HCT116 (cell line): Measurements from ENCODE around the gene CETP. TPM values are rescaled to one million over a fixed set of nuclear protein-coding genes. Genes with fewer than 3 reads are reported as not detected.
A peak's percentile ranks its signal among the peaks of the same experiment; 100 is the strongest.

Experiments
- ATAC-seq: fragments of 200-7000 bp; cut with Tn5 transposase; 2 replicates; pipeline ENCODE4 v1.9.1; 2020; ENCODE audit warnings: mild to moderate bottlenecking, moderate library complexity
- BruUV-seq: library from RNA; stranded (reverse); fragments of 400-500 nt; replicated peaks from 2 replicates; lab custom pipeline; 2021; lab: Mats Ljungman, UMichigan
- CTCF ChIA-PET: fragments of 300-600 bp; sonication (Branson Sonifier 250); formaldehyde crosslinking; loops from one replicate; lab custom pipeline; 2021; ENCODE audit warnings: antibody characterized with exemption; lab: Charles Lee
- POLR2A ChIA-PET: fragments of 300-600, 350-600 bp; sonication (Branson Sonifier 250); formaldehyde crosslinking; loops from one replicate; lab custom pipeline; 2021; ENCODE audit warnings: antibody characterized with exemption; lab: Charles Lee
- RAD21 ChIA-PET, 2 experiments: fragments of 300-600 bp; sonication (Branson Sonifier 250); formaldehyde crosslinking; loops; one replicate each; lab custom pipeline; 2023; ENCODE audit warnings: low total read pairs in 2 of 2; ENCODE audit not compliant: uncharacterized antibody in 2 of 2, unreplicated experiment in 2 of 2, low non-redundant PET in 1 of 2; lab: Charles Lee
- DNase-seq: peaks from one replicate; pipeline ENCODE4 v3.0.0-alpha.2; 2010; ENCODE audit warnings: low read depth, low spot score
- H2AFZ ChIP-seq: fragments of 200-600 bp; shearing (Covaris generic), sonication (generic); 2 replicates; pipeline ENCODE4 v1.6.1; 2017; ENCODE audit warnings: low read depth, mixed run types, mixed read lengths, antibody characterized with exemption, low read length; ENCODE audit not compliant: poor library complexity, severe bottlenecking
- H3K27ac ChIP-seq: 2 replicates; pipeline ENCODE4 v1.5.1; 2012; ENCODE audit warnings: low read depth, low read length
- H3K27me3 ChIP-seq: fragments of 200-600 bp; sonication (generic); 2 replicates; pipeline ENCODE4 v1.6.1; 2016; ENCODE audit warnings: mixed run types, low read length, mixed read lengths; ENCODE audit not compliant: insufficient read depth
- H3K36me3 ChIP-seq, 2 experiments: fragments of 200-500 bp in 1 of 2; fragments of 200-600 bp in 1 of 2; sonication (Bioruptor generic) in 1 of 2; sonication (generic) in 1 of 2; 2 replicates each; pipeline versions ENCODE4 v1.5.1 to v1.6.1; 2014 to 2016; ENCODE audit warnings: low read length in 2 of 2, inconsistent platforms in 1 of 2, mixed read lengths in 1 of 2, mixed run types in 1 of 2; ENCODE audit not compliant: insufficient read depth in 2 of 2, control insufficient read depth in 1 of 2
- H3K4me1 ChIP-seq, 2 experiments: fragments of 200-600 bp in 1 of 2; sonication (generic) in 1 of 2; 2 replicates each; pipeline versions ENCODE4 v1.5.1 to v1.6.1; 2012 to 2017; ENCODE audit warnings: low read length in 2 of 2, inconsistent platforms in 1 of 2, mild to moderate bottlenecking in 1 of 2, mixed read lengths in 1 of 2, mixed run types in 1 of 2, moderate library complexity in 1 of 2; ENCODE audit not compliant: insufficient read depth in 2 of 2, control insufficient read depth in 1 of 2
- H3K4me2 ChIP-seq: fragments of 200-600 bp; sonication (generic); 2 replicates; pipeline ENCODE4 v1.6.1; 2017; ENCODE audit warnings: mixed run types, low read length, mixed read lengths
- H3K4me3 ChIP-seq, 2 experiments: fragments of 200-600 bp in 1 of 2; sonication (generic) in 1 of 2; replicated peaks in 1 of 2; 2 replicates each; pipeline ENCODE4 v1.5.1; 2011 to 2016; ENCODE audit warnings: low read length in 2 of 2, control low read depth in 1 of 2, low read depth in 1 of 2, mild to moderate bottlenecking in 1 of 2, mixed read lengths in 1 of 2, mixed run types in 1 of 2
- H3K79me2 ChIP-seq: fragments of 200-600 bp; sonication (generic); 2 replicates; pipeline ENCODE4 v1.6.1; 2017; ENCODE audit warnings: mild to moderate bottlenecking, mixed run types, low read length, moderate library complexity, mixed read lengths; ENCODE audit not compliant: insufficient read depth
- H3K9ac ChIP-seq: fragments of 200-600 bp; sonication (generic); 2 replicates; pipeline ENCODE4 v1.6.1; 2016; ENCODE audit warnings: low read length, mixed read lengths
- H3K9me2 ChIP-seq: fragments of 200-600 bp; sonication (generic), shearing (Covaris generic); 2 replicates; pipeline ENCODE4 v1.6.1; 2017; ENCODE audit warnings: mixed run types, mild to moderate bottlenecking, moderate library complexity; ENCODE audit not compliant: insufficient read depth
- H3K9me3 ChIP-seq, 2 experiments: fragments of 200-500 bp in 1 of 2; fragments of 200-600 bp in 1 of 2; sonication (Bioruptor generic) in 1 of 2; sonication (generic) in 1 of 2; 2 replicates each; pipeline ENCODE4 v1.6.1; 2014 to 2017; ENCODE audit warnings: low read length in 2 of 2, mixed read lengths in 2 of 2, inconsistent platforms in 1 of 2, low read depth in 1 of 2, mild to moderate bottlenecking in 1 of 2, mixed run types in 1 of 2, moderate library complexity in 1 of 2; ENCODE audit not compliant: control insufficient read depth in 1 of 2, insufficient read depth in 1 of 2
- H4K20me1 ChIP-seq: fragments of 200-600 bp; sonication (generic), shearing (Covaris generic); 2 replicates; pipeline ENCODE4 v1.6.1; 2017; ENCODE audit warnings: mixed run types, mild to moderate bottlenecking, moderate library complexity; ENCODE audit not compliant: insufficient read depth
- CBX3 ChIP-seq: IDR thresholded peaks from 2 replicates; pipeline ENCODE4 v1.6.1; 2012; ENCODE audit warnings: low read depth
- CEBPB ChIP-seq: IDR thresholded peaks from 2 replicates; pipeline ENCODE4 v1.6.1; 2012; ENCODE audit warnings: low read depth
- EZH2 ChIP-seq: fragments of 200-600 bp; sonication (generic); IDR thresholded peaks from 2 replicates; pipeline ENCODE4 v1.6.1; 2017; ENCODE audit warnings: antibody characterized with exemption, mixed run types
- EZH2phosphoT487 ChIP-seq: fragments of 200-600 bp; IDR thresholded peaks from 2 replicates; pipeline ENCODE4 v1.6.1; 2018; ENCODE audit warnings: antibody characterized with exemption, borderline replicate concordance
- FOSL1 ChIP-seq: IDR thresholded peaks from 2 replicates; pipeline ENCODE4 v1.6.1; 2012; ENCODE audit warnings: low read depth
- POLR2A ChIP-seq: IDR thresholded peaks from 2 replicates; pipeline ENCODE4 v1.7.0; 2011; ENCODE audit warnings: borderline replicate concordance; ENCODE audit not compliant: insufficient read depth, insufficient read length; ENCODE audit errors: extremely low read depth
- POLR2AphosphoS5 ChIP-seq: IDR thresholded peaks from 2 replicates; pipeline ENCODE4 v1.6.1; 2011; ENCODE audit warnings: mild to moderate bottlenecking, low read depth, low read length, moderate library complexity
- RAD21 ChIP-seq: IDR thresholded peaks from 2 replicates; pipeline ENCODE4 v1.6.1; 2012; ENCODE audit warnings: low read depth, mild to moderate bottlenecking
- SIN3A ChIP-seq: IDR thresholded peaks from 2 replicates; pipeline ENCODE4 v1.6.1; 2012; ENCODE audit warnings: low read depth
- TCF7L2 ChIP-seq: IDR thresholded peaks from 2 replicates; pipeline ENCODE4 v1.7.0; 2011; ENCODE audit warnings: borderline replicate concordance, inconsistent platforms; ENCODE audit not compliant: insufficient read depth, insufficient read length; ENCODE audit errors: extremely low read depth
- ZFX ChIP-seq: fragments of 450-650 bp; IDR thresholded peaks from 2 replicates; pipeline ENCODE4 v1.6.1; 2017
- intact Hi-C: fragments of 100-400 bp; cut with micrococcal nuclease; formaldehyde crosslinking; loops from 2 replicates; pipeline ENCODE4 v1.10.0; 2022
- total RNA-seq: library from RNA; stranded (reverse); gene quantifications from one replicate; pipeline ENCODE4 v1.2.1, GENCODE V29; 2021; ENCODE audit not compliant: unreplicated experiment
- TF ChIP-seq, protein P1 (sequence below), 3 experiments: fragments of 200-600 bp in 1 of 3; sonication (generic) in 1 of 3; IDR thresholded peaks in 2 of 3; conservative IDR thresholded peaks in 1 of 3; 2 replicates each; pipeline ENCODE4 v1.5.1; 2012 to 2017; ENCODE audit warnings: low read depth in 2 of 3, low read length in 2 of 3, antibody characterized with exemption in 1 of 3, borderline replicate concordance in 1 of 3, control low read depth in 1 of 3, mild to moderate bottlenecking in 1 of 3, mixed read lengths in 1 of 3, mixed run types in 1 of 3, moderate library complexity in 1 of 3; ENCODE audit not compliant: insufficient read depth in 1 of 3

Gene CETP
- total RNA-seq, 1 experiment from 2014 or later, result not detected

DNA sequence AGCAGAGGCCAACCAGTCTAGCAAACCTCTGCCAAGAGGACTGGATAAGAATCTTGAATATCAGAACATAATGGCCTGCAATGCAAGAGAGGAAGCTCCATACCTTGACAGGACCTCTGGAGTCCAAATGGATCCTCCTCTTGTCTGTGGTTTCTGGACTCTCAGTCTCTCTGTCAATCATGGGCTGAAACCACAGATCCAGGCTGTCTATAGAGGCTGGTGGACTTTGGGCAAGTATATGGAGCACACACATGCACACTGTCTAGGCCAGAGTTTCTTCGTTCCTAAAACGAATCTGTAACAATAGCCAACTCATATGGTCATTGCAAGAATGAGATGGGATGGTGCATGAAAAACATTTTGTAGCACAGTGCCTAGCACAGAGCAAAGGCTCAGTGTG lies 65.3 kb downstream of the CETP start:
- no peaks in the 10 kb centered on the region for H4K20me1 ChIP-seq
- H3K4me1 ChIP-seq, result no peaks in the 10 kb centered on the region
- ATAC-seq (no peak), DNase-seq (no peak)
- BruUV-seq, result TSS peak; percentile 22
- H3K27ac ChIP-seq, result no peak overlapping the region
- intact Hi-C loops, result no loop called here
- H3K9ac ChIP-seq, result no peak overlapping the region
- no peak overlapping the region for H3K4me2 ChIP-seq
- TF ChIP-seq EZH2phosphoT487 (no peak), POLR2AphosphoS5 (no peak), TCF7L2 (no peak), FOSL1 (no peak), POLR2A (no peak), SIN3A (no peak)
- no peak overlapping the region for H3K4me3 ChIP-seq
- no peaks in the 10 kb centered on the region for H3K36me3 ChIP-seq
- no peaks in the 10 kb centered on the region for H3K9me3 ChIP-seq
- H3K9me2 ChIP-seq, result no peaks in the 10 kb centered on the region
- no peak overlapping the region for H2AFZ ChIP-seq
- H3K27me3 ChIP-seq, result no peaks in the 10 kb centered on the region
- ChIA-PET RAD21 (no interaction called here), CTCF (no interaction called here), POLR2A (no interaction called here)
- no peaks in the 10 kb centered on the region for H3K79me2 ChIP-seq

GRCh38 chr16:57028086-57028485 lies 66.3 kb downstream of the CETP start:
- H3K4me1 ChIP-seq, result no peaks in the 10 kb centered on the region
- H3K9me2 ChIP-seq, result no peaks in the 10 kb centered on the region
- no peaks in the 10 kb centered on the region for H3K36me3 ChIP-seq
- BruUV-seq, result no TSS peak
- H3K27ac ChIP-seq, result no peak overlapping the region
- no peaks in the 10 kb centered on the region for H4K20me1 ChIP-seq
- H3K4me2 ChIP-seq, result no peak overlapping the region
- H3K9me3 ChIP-seq, result no peaks in the 10 kb centered on the region
- no peaks in the 10 kb centered on the region for H3K79me2 ChIP-seq
- RAD21 ChIA-PET, result no interaction called here
- TF ChIP-seq SIN3A (no peak), RAD21 (no peak), EZH2 (no peak), TCF7L2 (no peak), CEBPB (no peak), POLR2A (no peak), ZFX (no peak), FOSL1 (no peak), CBX3 (no peak)
- TF ChIP-seq, protein P1, sequence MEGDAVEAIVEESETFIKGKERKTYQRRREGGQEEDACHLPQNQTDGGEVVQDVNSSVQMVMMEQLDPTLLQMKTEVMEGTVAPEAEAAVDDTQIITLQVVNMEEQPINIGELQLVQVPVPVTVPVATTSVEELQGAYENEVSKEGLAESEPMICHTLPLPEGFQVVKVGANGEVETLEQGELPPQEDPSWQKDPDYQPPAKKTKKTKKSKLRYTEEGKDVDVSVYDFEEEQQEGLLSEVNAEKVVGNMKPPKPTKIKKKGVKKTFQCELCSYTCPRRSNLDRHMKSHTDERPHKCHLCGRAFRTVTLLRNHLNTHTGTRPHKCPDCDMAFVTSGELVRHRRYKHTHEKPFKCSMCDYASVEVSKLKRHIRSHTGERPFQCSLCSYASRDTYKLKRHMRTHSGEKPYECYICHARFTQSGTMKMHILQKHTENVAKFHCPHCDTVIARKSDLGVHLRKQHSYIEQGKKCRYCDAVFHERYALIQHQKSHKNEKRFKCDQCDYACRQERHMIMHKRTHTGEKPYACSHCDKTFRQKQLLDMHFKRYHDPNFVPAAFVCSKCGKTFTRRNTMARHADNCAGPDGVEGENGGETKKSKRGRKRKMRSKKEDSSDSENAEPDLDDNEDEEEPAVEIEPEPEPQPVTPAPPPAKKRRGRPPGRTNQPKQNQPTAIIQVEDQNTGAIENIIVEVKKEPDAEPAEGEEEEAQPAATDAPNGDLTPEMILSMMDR (IDR thresholded peaks at IDR 0.05 in 2 of 3, conservative IDR thresholded peaks at IDR 0.05 in 1 of 3; ENCODE audit: borderline replicate concordance in 1 of 3, insufficient read depth in 1 of 3, low read depth in 2 of 3, low read length in 2 of 3), result no peak
- TF ChIP-seq, all 23 proteins: peak for 0
- Histone ChIP-seq H2AFZ (no peak overlapping the region), H3K27me3 (no peaks in the 10 kb centered on the region), H3K9ac (no peak overlapping the region), H3K4me3 (no peak overlapping the region)
- ChIA-PET POLR2A (no interaction called here), CTCF (no interaction called here)
- intact Hi-C loops, result no loop called here
- ATAC-seq (no peak), DNase-seq (no peak)
